H1 (cell line): ENCODE results near the gene NFIX. TPM values are rescaled to one million over a fixed set of nuclear protein-coding genes. Genes with fewer than 3 reads are reported as not detected.
A peak's percentile ranks its signal among the peaks of the same experiment; 100 is the strongest.

Experiments used
- CTCF ChIA-PET: fragments of 300-600 bp; sonication (Branson Sonifier 250); formaldehyde crosslinking; loops from one replicate; lab custom pipeline; 2021; ENCODE audit not compliant: partially characterized antibody; lab: Charles Lee
- POLR2A ChIA-PET: fragments of 300-600 bp; sonication (Branson Sonifier 250); formaldehyde crosslinking; loops from one replicate; lab custom pipeline; 2021; ENCODE audit warnings: inconsistent platforms; ENCODE audit not compliant: partially characterized antibody; lab: Charles Lee
- DNase-seq, 2 experiments: peaks; one replicate each; pipeline versions ENCODE4 v3.0.0 to v3.0.0-alpha.2; 2010 to 2022; ENCODE audit warnings: low spot score in 2 of 2, low read depth in 1 of 2, mixed read lengths in 1 of 2
- FAIRE-seq: peaks from 2 replicates; lab custom pipeline; 2011; peaks lifted over from hg19 to GRCh38; lab: Jason Lieb, UNC
- H2AFZ ChIP-seq: 2 replicates; pipeline ENCODE4 v1.8.1; 2012; ENCODE audit warnings: low read length, inconsistent platforms
- H2AK5ac ChIP-seq: 2 replicates; pipeline ENCODE4 v1.6.1; 2013; ENCODE audit warnings: low read depth, low read length
- H2BK120ac ChIP-seq: replicated peaks from 2 replicates; pipeline ENCODE3; 2013; ENCODE audit warnings: low read depth, low read length, inconsistent platforms
- H2BK12ac ChIP-seq: 2 replicates; pipeline ENCODE4 v1.6.1; 2013; ENCODE audit warnings: low read depth, low read length
- H2BK15ac ChIP-seq: 2 replicates; pipeline ENCODE4 v1.6.1; 2013; ENCODE audit warnings: low read length
- H2BK20ac ChIP-seq: 2 replicates; pipeline ENCODE4 v1.6.1; 2013; ENCODE audit warnings: low read length
- H2BK5ac ChIP-seq: 2 replicates; pipeline ENCODE4 v1.6.1; 2013; ENCODE audit warnings: low read depth, low read length
- H3K14ac ChIP-seq: 2 replicates; pipeline ENCODE4 v1.6.1; 2013; ENCODE audit warnings: inconsistent platforms; ENCODE audit not compliant: insufficient read length
- H3K18ac ChIP-seq: 2 replicates; pipeline ENCODE4 v1.6.1; 2013; ENCODE audit warnings: low read length; ENCODE audit errors: extremely low read depth
- H3K23ac ChIP-seq: 2 replicates; pipeline ENCODE4 v1.6.1; 2013; ENCODE audit warnings: inconsistent platforms; ENCODE audit not compliant: insufficient read length
- H3K23me2 ChIP-seq: 2 replicates; pipeline ENCODE4 v1.6.1; 2013; ENCODE audit warnings: low read depth, low read length
- H3K27ac ChIP-seq: 2 replicates; pipeline ENCODE4 v1.6.1; 2011; ENCODE audit warnings: low read depth, low read length, inconsistent platforms
- H3K27me3 ChIP-seq, 4 experiments: replicated peaks in 1 of 4; 1 replicate in 1 of 4; 2 replicates in 3 of 4; pipeline versions ENCODE4 v1.6.1 to v1.8.1; 2011 to 2013; ENCODE audit warnings: low read length in 3 of 4, mild to moderate bottlenecking in 3 of 4, inconsistent platforms in 2 of 4, mixed read lengths in 2 of 4, moderate library complexity in 1 of 4; ENCODE audit not compliant: control insufficient read depth in 3 of 4, insufficient read depth in 3 of 4; ENCODE audit errors: extremely low read depth in 1 of 4
- H3K36me3 ChIP-seq, 4 experiments: 2 replicates each; pipeline versions ENCODE4 v1.6.1 to v1.8.1; 2011 to 2013; ENCODE audit warnings: mild to moderate bottlenecking in 4 of 4, low read length in 3 of 4, moderate library complexity in 2 of 4, control low read depth in 1 of 4, inconsistent platforms in 1 of 4; ENCODE audit not compliant: insufficient read depth in 4 of 4, control insufficient read depth in 2 of 4
- H3K4ac ChIP-seq: replicated peaks from 2 replicates; pipeline ENCODE3; 2013; ENCODE audit warnings: low read length, low read depth, mixed read lengths, inconsistent platforms; ENCODE audit not compliant: insufficient read length
- H3K4me1 ChIP-seq, 4 experiments: replicated peaks in 1 of 4; 1 replicate in 1 of 4; 2 replicates in 3 of 4; pipeline versions ENCODE4 v1.6.1 to v1.8.1; 2011 to 2013; ENCODE audit warnings: low read length in 3 of 4, inconsistent platforms in 2 of 4, mixed read lengths in 1 of 4; ENCODE audit not compliant: insufficient read depth in 4 of 4, control insufficient read depth in 3 of 4
- H3K4me2 ChIP-seq, 2 experiments: 2 replicates each; pipeline versions ENCODE4 v1.6.1 to v1.8.1; 2011 to 2013; ENCODE audit warnings: low read depth in 2 of 2, low read length in 2 of 2, control low read depth in 1 of 2, inconsistent platforms in 1 of 2, mild to moderate bottlenecking in 1 of 2; ENCODE audit not compliant: insufficient read depth in 1 of 2
- H3K4me3 ChIP-seq, 4 experiments: fragments of 200-600, 300-600 bp in 1 of 4; sonication (generic), shearing (Covaris generic), sonication (Bioruptor Twin) in 1 of 4; 2 replicates each; pipeline versions ENCODE4 v1.5.1 to v1.8.1; 2011 to 2016; ENCODE audit warnings: low read length in 4 of 4, low read depth in 3 of 4, control low read depth in 2 of 4, inconsistent platforms in 2 of 4, mild to moderate bottlenecking in 2 of 4, mixed read lengths in 1 of 4, moderate library complexity in 1 of 4; ENCODE audit not compliant: insufficient read depth in 2 of 4; ENCODE audit errors: extremely low read depth in 1 of 4
- H3K56ac ChIP-seq: replicated peaks from 2 replicates; pipeline ENCODE3; 2013; ENCODE audit warnings: low read depth, mild to moderate bottlenecking, mixed read lengths, low read length, inconsistent platforms; ENCODE audit not compliant: insufficient read length
- H3K79me1 ChIP-seq: 2 replicates; pipeline ENCODE4 v1.6.1; 2013; ENCODE audit warnings: low read depth, low read length, control low read depth
- H3K79me2 ChIP-seq, 2 experiments: 2 replicates each; pipeline versions ENCODE4 v1.6.1 to v1.8.1; 2012 to 2013; ENCODE audit warnings: low read length in 2 of 2, mild to moderate bottlenecking in 2 of 2, inconsistent platforms in 1 of 2; ENCODE audit not compliant: insufficient read depth in 2 of 2, control insufficient read depth in 1 of 2
- H3K9ac ChIP-seq, 4 experiments: replicated peaks in 1 of 4; 1 replicate in 1 of 4; 2 replicates in 3 of 4; pipeline versions ENCODE4 v1.6.1 to v1.8.1; 2011 to 2013; ENCODE audit warnings: low read depth in 3 of 4, low read length in 3 of 4, control low read depth in 2 of 4, mild to moderate bottlenecking in 2 of 4, moderate library complexity in 2 of 4, inconsistent platforms in 1 of 4; ENCODE audit errors: extremely low read depth in 1 of 4
- H3K9me3 ChIP-seq, 2 experiments: 2 replicates each; pipeline versions ENCODE4 v1.6.1 to v1.8.1; 2012 to 2013; ENCODE audit warnings: mild to moderate bottlenecking in 2 of 2, moderate library complexity in 2 of 2, control low read depth in 1 of 2, inconsistent platforms in 1 of 2, low read depth in 1 of 2, low read length in 1 of 2, mixed read lengths in 1 of 2; ENCODE audit not compliant: insufficient read depth in 2 of 2
- H4K20me1 ChIP-seq, 2 experiments: replicated peaks in 1 of 2; 2 replicates each; pipeline versions ENCODE3 to v1.8.1; 2011 to 2013; ENCODE audit warnings: inconsistent platforms in 2 of 2, low read length in 2 of 2, mild to moderate bottlenecking in 1 of 2; ENCODE audit not compliant: insufficient read depth in 2 of 2, control insufficient read depth in 1 of 2
- H4K5ac ChIP-seq: 2 replicates; pipeline ENCODE4 v1.6.1; 2013; ENCODE audit warnings: low read length, low read depth, mixed read lengths, inconsistent platforms; ENCODE audit not compliant: insufficient read length
- H4K8ac ChIP-seq: 2 replicates; pipeline ENCODE4 v1.8.0; 2013; ENCODE audit warnings: mild to moderate bottlenecking, moderate library complexity, low read length, inconsistent platforms; ENCODE audit not compliant: insufficient read depth; ENCODE audit errors: extremely low read depth
- H4K91ac ChIP-seq: replicated peaks from 2 replicates; pipeline ENCODE3; 2013; ENCODE audit warnings: low read length, mixed read lengths, inconsistent platforms; ENCODE audit not compliant: insufficient read length
- CREB1 ChIP-seq: IDR thresholded peaks from 2 replicates; pipeline ENCODE4 v1.6.1; 2012; ENCODE audit warnings: inconsistent platforms
- FOSL1 ChIP-seq: IDR thresholded peaks from 2 replicates; pipeline ENCODE4 v1.6.1; 2011; ENCODE audit warnings: mild to moderate bottlenecking, low read depth, low read length, moderate library complexity; ENCODE audit not compliant: insufficient read depth
- JUN ChIP-seq: IDR thresholded peaks from 2 replicates; pipeline ENCODE4 v1.6.1; 2011; ENCODE audit warnings: low read depth, mild to moderate bottlenecking, improper control_type of control experiment, low read length
- MAFK ChIP-seq: IDR thresholded peaks from 2 replicates; pipeline ENCODE4 v1.6.1; 2012; ENCODE audit warnings: low read depth, mild to moderate bottlenecking, improper control_type of control experiment, low read length
- RNF2 ChIP-seq: fragments of 200-900, 300-1000 bp; sonication (generic); IDR thresholded peaks from 2 replicates; pipeline ENCODE4 v1.7.1; 2016; ENCODE audit warnings: borderline replicate concordance, low read depth, mild to moderate bottlenecking, antibody characterized with exemption, low read length; ENCODE audit not compliant: poor library complexity, severe bottlenecking; ENCODE audit errors: missing control alignments
- SIN3A ChIP-seq, 2 experiments: IDR thresholded peaks in 1 of 2; conservative IDR thresholded peaks in 1 of 2; 2 replicates each; pipeline ENCODE4 v1.6.1; 2011 to 2012; ENCODE audit warnings: low read length in 2 of 2, improper control_type of control experiment in 1 of 2, low read depth in 1 of 2, mild to moderate bottlenecking in 1 of 2
- SRF ChIP-seq: IDR thresholded peaks from 2 replicates; pipeline ENCODE4 v1.6.1; 2011; ENCODE audit warnings: mild to moderate bottlenecking, low read depth, low read length, moderate library complexity
- SUZ12 ChIP-seq: fragments of 200-600 bp; sonication (generic); IDR thresholded peaks from 2 replicates; pipeline ENCODE4 v1.6.1; 2012; ENCODE audit warnings: mild to moderate bottlenecking, inconsistent platforms, low read length, moderate library complexity, mixed read lengths
- WGBS, 2 experiments: shearing (Covaris generic) in 1 of 2; methylation state at CpG; one replicate each; pipeline versions ENCODE4 v1.1.6 to v1.1.7; 2013 to 2015; ENCODE audit warnings: low lambda C conversion rate in 2 of 2, mixed read lengths in 2 of 2, inconsistent platforms in 1 of 2, low coverage in 1 of 2, missing lambda C conversion rate in 1 of 2; ENCODE audit not compliant: insufficient replicate concordance in 2 of 2, insufficient coverage in 1 of 2, insufficient read length in 1 of 2; ENCODE audit errors: extremely low coverage in 1 of 2, missing lambda C conversion rate in 1 of 2; 5-methylcytosine and 5-hydroxymethylcytosine counted together
- polyA plus RNA-seq, 7 experiments: library from polyadenylated mRNA; depleted of rRNA in 3 of 7; stranded (reverse) in 5 of 7; unstranded in 2 of 7; fragments of >200 nt in 5 of 7; fragments of 200-250 nt in 2 of 7; gene quantifications; 1 replicate in 5 of 7; 2 replicates in 1 of 7; 4 replicates in 1 of 7; pipeline versions ENCODE4 v1.2.1 to v1.2.3, GENCODE V29; 2011 to 2013; ENCODE audit warnings: missing spikeins in 2 of 7, mixed read lengths in 2 of 7
- total RNA-seq: library from RNA; stranded (reverse); fragmentation: NEBNext Ultra II Directional; extraction: Animal tissue kit (Norgen Biotek cat#: 25700); gene quantifications from 2 replicates; pipeline ENCODE4 v1.2.1, GENCODE V29; 2021
- TF ChIP-seq, protein P1 (sequence below): IDR thresholded peaks from 2 replicates; pipeline ENCODE4 v1.6.1; 2012; ENCODE audit warnings: inconsistent platforms
- TF ChIP-seq, protein P2 (sequence below): IDR thresholded peaks from 2 replicates; pipeline ENCODE4 v1.6.1; 2012; ENCODE audit warnings: low read length, inconsistent platforms

NFIX gene
- total and polyA plus RNA-seq, 2 of the 8 experiments (the other 6 are each of a cell fraction or from before 2014, with no cell fraction given): 0.03 to 0.20 TPM

GRCh38 chr19:13001502-13002165 is 6.4 kb downstream of the NFIX start:
- no peak overlapping the region for H3K18ac ChIP-seq
- no peaks in the 10 kb centered on the region for H3K79me1 ChIP-seq
- CTCF ChIA-PET: interaction anchor here (0.6 to 12.9 kb wide), 11 partner anchors 9 to 94 kb away, joined by 3 to 175 read pairs (median 3); no protein-coding TSS in a partner anchor
- H3K4me3 ChIP-seq: no peak overlapping the region
- H2BK20ac ChIP-seq: 0 out of 2 replicates have a peak overlapping the region, but pooled peaks have one; percentile 61
- no peak overlapping the region for H3K56ac ChIP-seq
- WGBS, 2 experiments: 86% methylated on average over 35 of the region's 41 CpGs; no CpG with 5 or more reads in 1 of the 2 experiments
- H4K20me1 ChIP-seq: peaks cover 6 to 15% of the 10 kb centered on the region in 2 experiments
- no peaks in the 10 kb centered on the region for H3K36me3 ChIP-seq
- H3K27ac ChIP-seq: no peak overlapping the region
- POLR2A ChIA-PET: interaction anchor here (1.2 to 1.4 kb wide), 2 partner anchors 45 to 88 kb away, joined by 4 read pairs; partner anchors contain the start of gene GADD45GIP1
- H2BK15ac ChIP-seq: no peak overlapping the region
- H3K4me2 ChIP-seq: no peak overlapping the region
- H2BK12ac ChIP-seq: peak overlapping the region; percentile 45; the same call in 1 of the 2 replicates
- no peak overlapping the region for H4K5ac ChIP-seq
- no peaks in the 10 kb centered on the region for H3K23me2 ChIP-seq
- H2BK120ac ChIP-seq: no peak overlapping the region
- no peak overlapping the region for H3K9ac ChIP-seq
- peaks cover 0 to 1% (median 0%) of the 10 kb centered on the region in 4 experiments; a peak in 3 of 7 replicates for H3K4me1 ChIP-seq
- no peak overlapping the region for H4K91ac ChIP-seq
- no peak overlapping the region for H2BK5ac ChIP-seq
- no peak overlapping the region for H3K23ac ChIP-seq
- FAIRE-seq (no peak), DNase-seq (no peak)
- H4K8ac ChIP-seq: no peak overlapping the region
- no peak overlapping the region for H3K14ac ChIP-seq
- no peaks in the 10 kb centered on the region for H3K9me3 ChIP-seq
- no peaks in the 10 kb centered on the region for H3K79me2 ChIP-seq
- peak overlapping the region; percentile 57; the same call in 1 of the 2 replicates for H2AK5ac ChIP-seq
- H3K4ac ChIP-seq: no peak overlapping the region
- no peak overlapping the region for H2AFZ ChIP-seq
- H3K27me3 ChIP-seq: peaks cover 21 to 94% (median 74%) of the 10 kb centered on the region in 4 experiments
- no peak for TF ChIP-seq SRF
- TF ChIP-seq JUN: no peak
- TF ChIP-seq SUZ12: no peak
- TF ChIP-seq, protein P1, sequence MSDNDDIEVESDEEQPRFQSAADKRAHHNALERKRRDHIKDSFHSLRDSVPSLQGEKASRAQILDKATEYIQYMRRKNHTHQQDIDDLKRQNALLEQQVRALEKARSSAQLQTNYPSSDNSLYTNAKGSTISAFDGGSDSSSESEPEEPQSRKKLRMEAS: no peak
- no peak for TF ChIP-seq FOSL1
- TF ChIP-seq CREB1: no peak
- no peak for TF ChIP-seq SIN3A (conservative IDR thresholded peaks at IDR 0.05 in 1 of 2, IDR thresholded peaks at IDR 0.05 in 1 of 2; ENCODE audit: low read depth in 1 of 2, low read length in 2 of 2)
- no peak for TF ChIP-seq RNF2
- TF ChIP-seq, protein P2, sequence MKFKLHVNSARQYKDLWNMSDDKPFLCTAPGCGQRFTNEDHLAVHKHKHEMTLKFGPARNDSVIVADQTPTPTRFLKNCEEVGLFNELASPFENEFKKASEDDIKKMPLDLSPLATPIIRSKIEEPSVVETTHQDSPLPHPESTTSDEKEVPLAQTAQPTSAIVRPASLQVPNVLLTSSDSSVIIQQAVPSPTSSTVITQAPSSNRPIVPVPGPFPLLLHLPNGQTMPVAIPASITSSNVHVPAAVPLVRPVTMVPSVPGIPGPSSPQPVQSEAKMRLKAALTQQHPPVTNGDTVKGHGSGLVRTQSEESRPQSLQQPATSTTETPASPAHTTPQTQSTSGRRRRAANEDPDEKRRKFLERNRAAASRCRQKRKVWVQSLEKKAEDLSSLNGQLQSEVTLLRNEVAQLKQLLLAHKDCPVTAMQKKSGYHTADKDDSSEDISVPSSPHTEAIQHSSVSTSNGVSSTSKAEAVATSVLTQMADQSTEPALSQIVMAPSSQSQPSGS: no peak
- TF ChIP-seq MAFK: no peak
